Embryonic facial prominence (tissue), 1 donor: ENCODE measurements around the gene FAM171A2.
"Not testable (repeated sequence)": the region's sequence is repeated elsewhere in the genome, so short reads cannot be mapped to it uniquely, and the experiment has no call there.

Experiments used
- DNase-seq: peaks from one replicate; pipeline ENCODE4 v3.0.0-alpha.2; 2016; ENCODE audit errors: extremely low spot score

The FAM171A2 gene

GRCh38 chr17:44383861-44384260 lies 20.2 kb upstream of the FAM171A2 start:
- no peak for DNase-seq

- no peak for DNase-seq
Measured at GRCh38 chr17:44383363-44383762, 19.7 kb upstream of the FAM171A2 start.

GRCh38 chr17:44382917-44383316 lies 19.3 kb upstream of the FAM171A2 start:
- DNase-seq, result no peak

GRCh38 chr17:44381810-44382305 lies 18.2 kb upstream of the FAM171A2 start:
- DNase-seq, result no peak

- DNase-seq, result no peak
Measured at GRCh38 chr17:44380767-44381166, 17.1 kb upstream of the FAM171A2 start.

GRCh38 chr17:44379887-44380286 lies 16.2 kb upstream of the FAM171A2 start:
- no peak for DNase-seq

- no peak for DNase-seq
Measured at GRCh38 chr17:44378171-44378705, 14.6 kb upstream of the FAM171A2 start.

GRCh38 chr17:44376779-44377178 lies 13.1 kb upstream of the FAM171A2 start:
- no peak for DNase-seq

GRCh38 chr17:44376124-44376523 lies 12.5 kb upstream of the FAM171A2 start:
- no peak for DNase-seq

- DNase-seq, result no peak
Measured at GRCh38 chr17:44375196-44376017, 11.8 kb upstream of the FAM171A2 start.

GRCh38 chr17:44374306-44375195 lies 10.9 kb upstream of the FAM171A2 start:
- DNase-seq, result no peak

- no peak for DNase-seq
Measured at GRCh38 chr17:44372036-44372435, 8.4 kb upstream of the FAM171A2 start.

GRCh38 chr17:44369414-44370023 lies 5.9 kb upstream of the FAM171A2 start:
- DNase-seq, result not testable (repeated sequence)

GRCh38 chr17:44368391-44369243 lies 5.0 kb upstream of the FAM171A2 start:
- DNase-seq, result not testable (repeated sequence)

GRCh38 chr17:44367231-44367979 lies 3.8 kb upstream of the FAM171A2 start:
- DNase-seq, result no peak

GRCh38 chr17:44365051-44365450 lies 1.4 kb upstream of the FAM171A2 start:
- DNase-seq, result not testable (repeated sequence)

- DNase-seq, result no peak
Measured at GRCh38 chr17:44362949-44363612, 572 bp downstream of the FAM171A2 start.

GRCh38 chr17:44362459-44362948 lies 1.1 kb downstream of the FAM171A2 start:
- no peak for DNase-seq
